Activated CD4-positive, alpha-beta T cell treated with anti-CD3 and anti-CD28 coated beads, Interleukin-2, amount 50 U/mL, for 1 hour (primary cell): ENCODE data around the gene C11orf65.

Source experiments
- DNase-seq: peaks from one replicate; pipeline ENCODE4 v3.0.0-alpha.2; 2020

Gene C11orf65, protein sequence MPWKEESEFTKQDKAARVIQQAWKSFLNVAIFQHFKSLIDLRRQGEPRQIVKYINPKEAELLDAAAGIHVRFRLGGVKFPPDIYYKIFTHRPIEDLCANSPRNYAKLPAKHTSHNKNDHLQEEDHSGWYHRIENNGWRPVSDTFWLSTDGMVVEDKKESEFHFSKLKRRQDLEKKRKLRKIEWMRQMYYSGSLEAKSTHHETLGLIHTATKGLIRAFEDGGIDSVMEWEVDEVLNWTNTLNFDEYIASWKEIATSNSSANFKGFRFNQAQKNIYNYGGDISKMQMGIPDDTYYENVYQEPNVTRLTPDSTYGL

DNA sequence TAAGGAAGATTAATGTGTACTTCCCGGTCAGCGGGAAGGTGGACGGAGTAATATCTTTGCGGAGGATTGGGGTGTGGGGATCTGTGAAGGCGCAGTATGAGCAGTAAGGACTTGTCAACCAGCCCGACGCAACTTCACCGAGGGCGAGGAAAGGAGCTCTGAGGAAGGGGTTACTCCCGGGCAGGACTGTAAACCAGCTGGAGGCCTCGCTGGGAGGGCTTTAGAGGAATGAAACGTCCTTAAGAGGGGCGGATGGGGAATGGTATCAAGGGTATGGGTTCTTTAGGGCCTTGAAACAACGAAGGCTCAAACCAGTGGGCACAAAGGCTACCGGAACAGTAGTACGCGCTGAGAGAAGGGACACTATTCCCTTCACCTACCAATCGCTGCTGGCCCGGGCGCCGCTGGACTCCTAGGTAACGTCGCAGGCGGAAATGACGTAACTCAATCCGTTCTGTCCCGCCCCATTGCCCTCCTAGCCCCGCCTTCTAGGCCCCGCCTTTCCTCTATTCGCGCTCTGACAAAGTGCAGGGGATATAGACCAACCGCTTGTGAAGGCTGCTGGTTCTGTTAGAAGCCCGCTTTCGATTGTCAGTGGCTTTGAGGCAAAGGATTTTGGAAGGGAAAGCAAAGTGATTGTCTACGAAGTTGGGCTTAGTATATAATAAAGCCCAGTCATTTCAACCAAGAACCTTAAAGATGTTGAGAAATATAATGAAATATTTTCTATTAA is at the start of gene C11orf65:
Gene C11orf65 (minus strand): TSS at position 439 of the 733 bp plus-strand sequence. CDS start 5,970 bp downstream, outside the sequence.
- DNase-seq, result peak; percentile 94

DNA sequence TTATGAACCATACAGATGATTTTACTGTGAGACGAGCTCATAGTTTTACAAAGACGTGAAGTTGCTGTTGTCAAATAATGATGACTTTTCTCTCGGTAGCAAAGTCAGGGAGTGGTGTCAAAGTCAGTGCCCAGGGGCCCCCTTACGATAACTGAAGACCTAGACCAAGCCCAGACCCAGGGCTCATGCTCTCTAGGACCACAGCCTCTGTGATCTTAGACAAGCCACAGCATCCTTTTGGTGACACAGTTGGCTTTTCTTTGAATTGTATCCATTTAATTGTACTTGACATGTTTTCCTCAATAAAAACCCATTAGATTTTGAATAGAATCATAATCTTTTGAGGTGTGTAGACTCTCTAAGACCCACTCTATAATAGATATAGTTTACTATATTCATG is 48.8 kb upstream of the C11orf65 start:
- DNase-seq, result no peak

DNA sequence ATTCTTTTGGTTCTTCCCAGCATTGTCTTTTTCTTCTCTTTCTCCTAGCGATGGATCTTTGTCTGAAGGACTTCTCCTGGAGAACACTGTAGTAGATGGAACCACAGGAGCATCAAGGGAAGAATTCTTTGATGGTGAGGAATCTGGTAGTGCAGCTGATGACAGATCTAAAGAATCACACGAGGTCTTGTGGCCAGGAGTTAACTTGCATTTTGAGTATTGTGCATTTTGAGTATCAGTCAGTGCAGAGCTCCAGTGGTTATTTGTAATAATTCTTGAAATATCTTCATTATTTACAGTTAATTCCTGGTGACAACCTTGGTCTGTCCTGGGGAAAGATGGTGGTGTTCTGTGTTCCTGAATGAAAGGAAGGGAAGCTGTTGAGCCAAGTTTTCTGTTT is 45.4 kb upstream of the C11orf65 start:
- no peak for DNase-seq

DNA sequence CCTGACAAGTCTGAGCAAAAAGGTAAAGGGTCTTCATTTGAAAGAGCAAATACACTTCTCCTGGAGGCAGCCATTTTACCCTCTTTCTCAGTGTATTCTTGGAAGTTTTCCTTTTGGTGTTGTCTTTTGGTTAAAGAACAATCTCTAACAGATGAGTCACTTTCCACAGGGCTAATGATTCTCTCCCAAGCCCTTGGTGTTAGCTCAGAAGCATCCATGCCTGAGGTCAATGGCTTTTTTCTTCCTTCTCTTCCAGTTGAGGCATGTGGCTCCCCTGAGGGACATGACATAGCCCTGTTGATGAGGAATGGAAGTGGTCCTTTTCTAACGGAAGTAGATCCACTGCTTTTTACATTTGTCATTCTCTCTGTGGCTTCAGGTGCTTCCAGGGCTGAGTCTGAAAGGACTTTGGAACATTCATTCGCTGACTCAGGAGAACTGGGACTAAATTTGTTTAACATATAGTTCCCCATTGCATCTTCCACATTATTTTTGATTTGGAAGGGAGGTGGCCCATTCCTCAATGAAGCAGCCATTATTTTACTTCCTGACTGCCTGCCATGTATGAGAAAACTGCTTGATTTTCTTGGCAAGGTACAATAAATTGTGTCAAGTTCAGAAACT is 44.6 kb upstream of the C11orf65 start:
- no peak for DNase-seq

DNA sequence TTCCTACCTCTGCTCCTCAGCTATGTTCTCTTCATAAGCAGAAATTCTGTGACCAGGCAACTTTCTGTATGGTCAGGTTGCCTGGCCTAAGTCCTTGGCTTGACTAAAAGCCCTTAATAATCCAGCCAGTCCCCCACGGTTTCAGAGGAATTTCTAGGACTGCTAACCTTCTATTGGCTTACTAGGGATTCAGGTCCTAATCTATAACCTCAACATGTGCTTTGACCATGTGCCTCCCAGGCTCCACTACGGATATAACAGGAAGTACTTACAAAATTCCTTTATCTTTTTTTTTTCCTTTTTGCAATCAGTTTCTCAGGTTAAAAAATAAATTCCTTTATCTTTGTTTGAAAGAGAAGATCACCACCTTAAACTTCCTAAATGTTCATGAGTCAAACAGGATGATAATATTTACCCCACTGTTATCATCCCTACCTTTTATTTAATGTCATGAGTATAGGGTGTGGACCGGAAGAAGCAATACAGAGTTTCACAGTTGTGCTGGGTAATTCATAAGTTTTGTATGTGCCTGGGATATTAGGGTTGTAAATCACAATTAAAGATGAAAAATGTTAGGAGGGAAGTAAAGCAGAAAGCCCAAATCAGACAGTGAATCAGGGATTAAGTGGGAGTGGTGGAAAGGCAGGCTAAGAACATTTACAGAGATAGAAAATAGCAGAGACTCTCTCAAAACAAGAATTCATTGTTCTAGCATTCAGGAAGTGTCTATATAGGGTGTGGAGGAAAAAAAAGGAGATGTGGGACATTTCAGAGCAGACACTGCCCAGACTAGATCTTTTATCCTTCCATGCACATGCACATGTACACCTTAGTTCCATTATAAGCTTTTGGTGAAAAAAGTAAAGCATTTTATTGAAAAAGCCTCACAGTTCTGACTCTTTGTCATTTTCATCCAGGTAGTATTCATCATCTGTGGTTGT is 41.6 kb upstream of the C11orf65 start:
- DNase-seq, result no peak

DNA sequence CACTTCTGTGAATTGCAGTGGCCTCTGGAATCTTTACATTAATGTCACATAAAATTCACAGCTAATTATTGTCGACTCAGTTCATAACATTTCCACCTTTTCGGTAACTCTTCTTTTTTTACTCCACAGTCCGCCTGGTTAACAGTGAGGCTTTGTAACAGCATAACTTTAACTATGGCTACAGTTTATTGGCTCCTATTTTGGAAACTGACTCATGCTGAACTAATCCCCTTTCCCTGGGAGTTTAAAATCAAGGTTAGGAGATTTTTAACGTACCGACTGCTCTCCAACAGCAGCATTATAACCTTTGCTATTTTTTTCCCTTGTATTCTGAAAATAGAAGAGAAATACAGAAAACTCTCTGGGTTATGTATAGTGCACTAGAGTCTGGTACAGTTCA is 34.1 kb upstream of the C11orf65 start:
- no peak for DNase-seq

DNA sequence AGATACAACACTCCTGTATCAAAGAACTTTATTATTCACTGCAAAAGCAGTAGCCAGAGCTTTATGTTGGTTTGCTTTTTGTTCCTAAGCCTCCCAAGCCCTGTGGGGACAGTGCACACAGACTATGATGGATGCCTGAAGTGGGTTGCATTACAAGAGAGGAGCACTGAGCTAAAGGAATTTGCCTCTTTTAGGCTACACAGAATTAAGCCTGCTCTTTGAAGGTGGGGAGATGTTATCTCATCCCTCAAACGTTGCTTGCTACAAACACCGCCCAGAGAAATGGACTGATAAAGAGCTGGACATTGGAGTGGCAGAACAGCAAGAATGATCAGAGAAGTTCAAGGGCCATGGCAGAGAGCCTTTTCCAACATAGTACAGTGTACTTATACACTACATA is 33.4 kb upstream of the C11orf65 start:
- DNase-seq, result no peak

DNA sequence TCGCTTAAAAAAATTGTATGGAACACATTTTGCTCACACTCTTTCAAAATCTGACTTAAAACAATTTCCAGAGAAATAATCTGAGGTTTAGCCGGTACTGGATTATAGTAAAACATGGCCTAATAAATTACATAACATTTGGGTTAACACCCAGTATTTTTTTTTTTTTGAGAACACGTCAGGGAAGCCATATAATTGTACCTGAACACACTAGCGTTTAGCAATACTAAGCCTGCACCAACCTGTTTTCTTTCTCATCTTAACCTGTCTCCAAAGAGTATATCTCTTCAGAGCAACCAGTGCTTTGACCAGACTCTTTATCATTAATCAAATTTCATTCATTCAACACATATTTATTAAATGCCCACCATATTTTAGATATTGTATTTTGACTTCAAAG is 32.8 kb upstream of the C11orf65 start:
- DNase-seq, result no peak

DNA sequence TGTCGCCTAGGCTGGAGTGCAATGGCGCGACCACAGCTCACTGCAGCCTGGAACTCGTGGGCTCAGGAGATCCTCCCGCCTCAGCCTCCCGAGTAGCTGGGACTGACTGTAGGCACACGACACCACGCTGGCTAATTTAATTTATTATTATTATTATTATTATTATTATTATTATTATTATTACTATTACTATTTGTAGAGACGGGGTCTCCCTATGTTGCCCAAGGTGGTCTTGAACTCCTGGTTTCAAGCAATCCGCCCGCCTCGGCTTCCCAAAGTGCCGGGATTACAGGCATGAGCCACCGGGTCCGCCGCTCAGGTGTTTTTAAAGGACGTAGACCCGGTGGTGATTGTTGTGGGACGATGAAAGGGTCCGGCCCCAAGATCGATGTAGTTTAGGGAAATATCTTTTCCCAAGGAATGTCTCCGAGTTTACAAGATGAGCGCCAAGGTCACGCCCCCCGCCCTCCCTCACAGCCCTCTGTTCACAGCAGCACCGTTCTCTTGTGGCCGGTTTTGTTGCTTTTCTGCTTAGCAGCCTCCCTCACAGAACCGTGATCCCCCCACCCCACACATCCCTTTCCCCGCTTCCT is 31.6 kb upstream of the C11orf65 start:
- no peak for DNase-seq

DNA sequence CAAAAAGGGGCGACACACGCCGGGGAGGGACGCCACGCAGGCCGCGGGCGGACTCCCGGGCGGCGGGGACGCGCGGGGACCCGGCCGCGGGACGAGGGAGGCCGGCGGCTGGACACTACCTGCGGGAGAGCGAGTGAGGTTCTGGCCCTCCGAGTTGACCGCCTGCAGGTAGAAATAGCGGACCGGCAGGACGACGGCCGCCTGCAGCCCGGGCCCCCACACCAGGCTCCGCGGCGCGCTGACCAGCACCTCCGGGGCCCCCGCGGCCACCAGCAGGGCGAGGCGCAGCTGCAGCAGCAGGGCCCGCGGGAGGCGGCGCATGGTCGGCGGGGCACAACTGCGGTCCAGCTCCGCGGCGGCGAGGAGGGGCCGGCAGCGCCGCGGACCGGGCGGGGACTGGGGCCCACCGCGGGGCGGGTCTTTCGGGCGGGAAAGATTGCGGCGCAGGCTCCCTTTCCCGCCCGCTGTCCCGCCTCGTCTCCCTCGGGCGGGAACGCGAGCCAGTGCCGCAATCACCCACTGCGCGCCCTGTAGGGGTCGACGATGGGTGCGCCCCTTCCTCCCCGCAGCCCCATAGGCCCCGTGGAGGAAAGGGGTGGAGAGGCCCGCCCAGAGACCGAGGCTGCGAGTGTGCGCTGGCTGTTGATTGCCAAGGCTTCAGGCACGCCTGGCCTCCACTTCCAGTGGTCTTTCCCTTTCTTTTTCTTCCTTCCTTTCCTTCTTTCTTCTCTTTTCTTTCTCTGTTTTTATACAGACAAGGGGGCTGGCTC is 30.9 kb upstream of the C11orf65 start, which contains the start of gene POGLUT3:
Gene POGLUT3 (minus strand): TSS at position 339 of the 770 bp plus-strand sequence. CDS start 18 bp downstream, at position 321.
- peak; percentile 36 for DNase-seq

DNA sequence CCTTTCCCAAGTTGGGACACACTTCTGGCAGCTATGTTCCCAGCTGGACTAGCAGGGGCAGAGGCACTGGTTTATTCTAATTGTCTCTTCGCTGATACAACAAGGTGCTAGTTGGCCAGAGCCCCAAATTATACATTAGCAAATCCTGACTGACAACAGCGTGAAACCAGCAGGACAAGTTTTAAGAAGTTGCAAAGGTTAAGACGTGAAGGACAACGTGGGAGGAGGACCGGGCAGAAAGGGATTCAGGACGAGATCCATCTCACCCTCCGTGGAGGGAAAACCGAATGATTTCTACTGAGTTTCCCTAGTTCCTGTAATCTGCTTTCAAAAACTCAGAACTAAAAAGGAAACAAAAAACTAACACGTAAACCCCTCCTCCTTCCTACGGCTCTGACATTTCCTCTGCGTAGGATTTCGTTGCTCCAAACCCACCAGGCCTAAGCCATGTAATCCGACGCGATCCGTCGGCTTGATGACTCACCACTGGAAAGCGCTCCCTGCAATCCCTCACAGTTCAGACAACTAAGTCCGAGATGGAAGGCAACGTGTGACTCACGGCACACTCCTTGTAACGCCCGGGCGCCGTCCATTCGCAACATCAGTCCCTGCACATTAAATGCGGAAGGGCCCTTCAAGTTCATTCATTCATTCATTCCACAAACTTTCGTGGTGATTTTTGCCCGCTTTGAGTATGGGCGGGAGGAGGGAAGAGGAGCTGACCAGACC is 30.2 kb upstream of the C11orf65 start:
- peak; percentile 64 for DNase-seq

DNA sequence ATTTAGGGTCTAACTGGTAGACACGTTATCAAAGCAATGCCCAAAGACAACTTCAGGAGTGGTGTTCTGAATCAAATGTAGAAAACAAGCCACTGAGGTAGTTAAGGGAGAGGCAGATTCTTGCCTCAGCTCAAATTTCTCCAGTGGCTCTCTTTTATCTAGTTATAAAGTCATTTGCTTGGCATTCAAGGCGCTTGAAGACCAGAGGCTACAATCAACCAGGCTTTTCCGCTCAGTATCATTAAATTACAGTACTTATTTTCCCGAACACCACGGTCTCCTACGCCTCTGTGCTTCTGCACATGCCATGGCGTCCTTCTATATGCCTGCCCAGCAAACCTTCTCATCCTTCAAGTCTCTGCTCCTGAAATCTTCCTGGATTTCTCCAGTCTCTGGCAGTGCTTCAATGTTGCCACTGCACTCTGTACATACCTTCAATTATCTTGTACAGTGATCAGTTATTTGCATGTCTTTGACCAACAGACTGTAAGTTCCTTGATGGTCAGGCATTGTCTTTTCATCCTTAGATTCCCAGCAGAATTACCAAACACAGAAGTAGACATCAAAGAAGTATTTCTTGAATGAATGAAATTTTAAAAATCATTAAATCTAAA is 29.4 kb upstream of the C11orf65 start:
- no peak for DNase-seq

DNA sequence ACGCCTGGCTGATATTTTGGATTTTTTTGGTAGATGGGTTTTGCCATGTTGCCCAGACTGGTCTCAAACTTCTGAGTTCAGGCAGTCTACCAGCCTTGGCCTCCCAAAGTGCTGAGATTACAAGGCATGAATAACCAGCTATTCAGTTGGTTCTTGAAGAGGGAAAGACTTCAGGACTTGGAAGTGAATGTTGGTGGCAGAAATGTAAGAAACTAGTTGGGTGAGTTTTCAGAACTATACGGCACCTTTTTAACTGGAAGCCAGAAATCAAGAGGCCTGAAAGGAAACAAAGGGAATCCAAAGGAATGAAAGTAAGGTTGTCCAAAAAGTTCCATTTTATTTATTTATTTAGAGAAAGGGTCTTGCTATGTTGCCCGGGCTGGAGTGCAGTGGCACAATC is 28.0 kb upstream of the C11orf65 start:
- DNase-seq, result no peak

DNA sequence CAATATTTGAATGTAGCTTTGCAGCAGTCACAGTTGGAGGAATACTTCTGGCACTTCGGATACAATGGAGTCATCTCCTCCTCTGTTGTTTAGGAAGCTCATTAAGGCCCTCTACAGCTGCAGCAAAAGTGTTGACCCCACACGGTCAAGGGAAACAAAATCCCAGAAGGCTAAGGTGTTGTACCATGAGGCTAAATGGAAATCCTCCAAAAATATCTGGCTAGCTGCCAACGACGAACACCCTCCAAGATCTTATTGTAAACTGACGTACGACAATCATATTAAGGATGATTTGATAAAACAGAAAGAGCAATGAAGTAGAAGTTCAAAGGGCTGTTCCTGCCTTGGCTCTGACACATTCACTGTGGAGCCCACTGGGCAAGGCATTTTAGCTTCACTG is 26.9 kb upstream of the C11orf65 start:
- DNase-seq, result no peak

DNA sequence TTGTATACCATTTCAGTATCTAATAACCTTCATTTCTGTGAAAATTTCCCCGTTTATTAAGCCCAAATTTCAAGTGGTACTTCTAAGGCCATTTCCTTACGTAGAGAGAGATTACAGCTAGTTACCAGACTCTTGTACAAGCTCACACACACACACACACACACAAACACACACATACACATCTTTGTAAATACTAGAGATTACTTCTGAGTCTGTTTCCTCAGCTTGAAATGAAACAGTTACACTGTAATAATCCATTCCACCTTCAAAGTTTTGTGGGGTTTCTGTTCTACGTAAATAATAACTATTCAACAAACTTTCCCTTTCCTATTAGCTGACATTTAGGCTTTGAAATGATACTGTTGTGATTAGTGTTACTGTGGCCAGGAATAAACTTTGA is 24.6 kb upstream of the C11orf65 start:
- DNase-seq, result no peak

DNA sequence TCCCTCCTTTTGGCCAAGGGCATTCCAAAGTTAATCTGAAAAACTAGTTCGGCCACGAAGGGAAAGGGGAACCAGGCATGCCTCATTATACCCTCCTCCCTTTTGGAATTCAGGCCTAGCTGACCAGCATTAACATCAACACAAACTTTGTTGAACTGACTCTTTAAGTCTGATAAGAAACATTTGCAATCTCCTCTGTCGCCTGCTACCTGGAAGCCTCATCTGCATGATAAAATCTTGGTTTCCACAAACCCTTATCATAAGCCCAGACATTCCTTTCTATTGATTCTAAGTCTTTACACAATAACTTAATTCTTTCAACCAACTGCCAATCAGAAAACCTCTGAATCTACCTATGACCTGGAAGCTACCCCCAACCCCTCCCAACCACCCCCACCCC is 19.5 kb upstream of the C11orf65 start:
- no peak for DNase-seq

DNA sequence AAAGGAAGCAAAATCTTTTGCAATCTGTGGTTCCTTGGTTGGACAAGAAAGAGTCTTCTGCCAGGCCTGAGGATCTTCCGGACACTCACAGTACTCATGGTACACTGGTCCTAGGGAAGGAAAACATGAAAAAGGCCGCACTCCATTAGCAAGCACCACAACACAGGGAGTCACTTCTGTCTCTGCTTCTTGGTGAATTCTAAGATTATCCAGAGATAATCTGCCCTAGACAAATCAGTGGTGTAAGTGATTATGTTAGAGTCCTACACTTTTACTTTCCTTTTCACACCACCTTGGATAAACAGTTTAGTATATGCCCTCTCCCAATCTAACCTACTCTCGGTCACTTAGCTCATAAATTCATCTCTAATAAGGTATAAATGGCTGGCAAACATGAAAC is 19.0 kb upstream of the C11orf65 start:
- DNase-seq, result no peak

DNA sequence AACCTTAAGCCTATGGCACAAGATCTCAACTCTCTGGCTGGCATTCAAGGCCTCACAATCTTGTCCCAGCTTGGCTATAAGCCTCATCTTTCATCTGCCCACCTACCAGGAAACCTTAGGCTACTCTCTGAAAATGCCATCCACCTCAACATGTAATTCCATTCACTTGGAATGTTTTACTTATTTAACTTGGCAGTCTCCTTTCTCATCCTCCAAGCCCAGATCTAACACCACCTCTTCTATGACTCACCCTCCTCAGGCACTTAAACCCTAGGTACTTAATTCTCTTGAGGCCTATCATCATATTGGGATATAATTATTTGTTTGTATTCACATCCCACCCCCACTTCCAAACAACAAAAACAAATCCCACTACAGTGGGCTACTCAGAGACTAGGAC is 15.8 kb upstream of the C11orf65 start:
- DNase-seq, result no peak

DNA sequence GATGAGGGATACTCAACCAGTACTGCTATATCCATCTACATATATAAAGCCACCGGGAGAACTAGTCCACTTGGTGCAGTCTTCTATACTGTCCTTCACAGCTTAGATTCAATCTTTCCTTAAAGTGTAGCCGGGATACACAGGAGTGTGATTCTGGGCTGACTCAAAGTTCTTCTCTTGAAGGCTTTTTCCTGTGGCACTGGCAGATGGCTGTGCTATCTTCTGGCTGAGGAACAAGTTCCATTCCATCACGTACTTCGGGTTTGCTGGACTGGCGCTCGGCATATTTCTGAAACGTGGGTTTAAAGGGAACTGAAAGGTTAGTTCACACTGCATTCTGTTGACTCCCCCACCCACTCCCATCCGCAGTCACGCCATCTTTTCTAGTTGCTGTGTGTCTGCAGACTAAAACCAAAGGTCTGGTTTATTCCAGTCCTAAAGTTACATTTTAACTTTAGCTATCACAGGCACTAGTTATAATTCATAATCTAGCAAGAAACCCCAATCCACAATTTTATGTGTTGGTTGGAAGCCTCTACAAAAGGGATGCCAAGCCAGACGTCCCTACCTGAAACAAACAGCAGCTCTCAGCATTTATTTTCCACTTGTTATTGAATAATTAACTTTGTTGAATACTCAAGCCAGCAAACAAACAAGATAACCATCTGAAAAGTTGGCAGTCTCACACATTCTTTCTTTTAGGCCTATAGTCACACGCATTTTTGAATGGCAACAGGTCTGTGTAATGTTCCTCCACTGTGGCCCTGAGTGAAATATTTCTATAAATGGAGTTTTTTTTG is 7.5 kb upstream of the C11orf65 start:
- no peak for DNase-seq

DNA sequence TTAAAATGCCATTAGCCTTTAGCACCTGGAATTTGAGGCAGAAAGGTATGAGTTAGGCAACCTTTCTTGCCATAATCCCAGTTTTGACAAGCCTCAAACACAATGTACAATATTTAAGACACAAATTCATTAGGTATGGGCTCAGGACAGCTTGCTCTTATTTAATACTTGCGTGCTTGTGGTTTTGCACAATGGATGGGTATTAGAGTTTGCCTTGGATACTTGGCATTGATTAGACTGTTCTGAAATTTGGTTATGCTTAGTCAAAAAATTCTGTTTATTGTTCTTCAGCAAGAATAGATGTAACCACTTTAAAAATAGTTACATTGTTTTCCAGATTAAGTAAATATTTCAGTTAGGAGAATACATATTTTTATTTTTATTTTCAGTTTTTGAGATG is 5.4 kb upstream of the C11orf65 start:
- DNase-seq, result no peak
